Stomach (tissue), 9 donors: ENCODE measurements around the gene C2CD2. TPM values are rescaled to one million over a fixed set of nuclear protein-coding genes. Genes with fewer than 3 reads are reported as not detected.

ENCODE experiments used
- DNase-seq, 2 donors: peaks; one replicate each; pipeline versions ENCODE4 v3.0.0 to v3.0.0-alpha.2; 2013 to 2019
- H3K27ac ChIP-seq, 5 donors: fragments of 200-600 bp in 4 of 5; sonication (generic) in 4 of 5; one replicate each; pipeline ENCODE4 v1.5.1; 2013 to 2019; ENCODE audit warnings: mild to moderate bottlenecking in 1 of 5, moderate library complexity in 1 of 5
- H3K27me3 ChIP-seq, 3 donors: fragments of 200-600 bp; sonication (generic); one replicate each; pipeline ENCODE4 v1.5.1; 2017 to 2019; ENCODE audit warnings: mixed run types in 1 of 3
- H3K36me3 ChIP-seq, 4 donors: fragments of 200-600 bp; sonication (generic); 1 replicate in 3 of 4; 2 replicates in 1 of 4; pipeline ENCODE4 v1.5.1; 2016 to 2019
- H3K4me1 ChIP-seq, 4 donors: fragments of 200-600 bp; sonication (generic); one replicate each; pipeline ENCODE4 v1.5.1; 2016 to 2019
- H3K4me3 ChIP-seq, 4 donors: fragments of 200-600 bp; sonication (generic) in 3 of 4; one replicate each; pipeline ENCODE4 v1.5.1; 2016 to 2019; ENCODE audit warnings: mild to moderate bottlenecking in 1 of 4
- H3K9me3 ChIP-seq, 4 donors: fragments of 200-600 bp; sonication (generic); one replicate each; pipeline ENCODE4 v1.5.1; 2016 to 2019
- CTCF ChIP-seq, 7 experiments: fragments of 450-650 bp in 4 of 7; fragments of 200-600 bp in 3 of 7; sonication (generic) in 3 of 7; IDR thresholded peaks; one replicate each; pipeline ENCODE4 v1.5.1; 2016 to 2019; ENCODE audit warnings: antibody characterized with exemption in 7 of 7, control low read depth in 2 of 7, mild to moderate bottlenecking in 1 of 7
- EP300 ChIP-seq: sonication (generic); formaldehyde crosslinking; IDR thresholded peaks from one replicate; pipeline ENCODE4 v1.6.1; 2017; ENCODE audit warnings: antibody characterized with exemption
- POLR2A ChIP-seq, 4 donors: fragments of 450-650 bp; IDR thresholded peaks; one replicate each; pipeline ENCODE4 v1.6.1; 2016; ENCODE audit warnings: antibody characterized with exemption in 4 of 4, control low read depth in 2 of 4, mild to moderate bottlenecking in 1 of 4, moderate library complexity in 1 of 4
- POLR2AphosphoS5 ChIP-seq, 3 donors: sonication (generic); formaldehyde crosslinking; IDR thresholded peaks; one replicate each; pipeline ENCODE4 v1.6.1; 2016; ENCODE audit warnings: antibody characterized with exemption in 3 of 3
- whole genome bisulfite sequencing, 5 donors: extraction: QIAGEN DNeasy Blood & Tissue Kit in 3 of 5; methylation state at CpG; one replicate each; pipeline versions ENCODE4 v1.1.5 to v1.1.7; 2013 to 2018; 5-methylcytosine and 5-hydroxymethylcytosine counted together
- intact Hi-C: fragments of 100-400 bp; cut with DNase I; formaldehyde crosslinking; loops from one replicate; pipeline ENCODE4 v1.15.1; 2023; ENCODE audit warnings: low total_unique reads
- polyA plus RNA-seq, 3 donors: library from polyadenylated mRNA; stranded (reverse); fragments of 200-250 nt; gene quantifications; one replicate each; pipeline ENCODE4 v1.2.3, GENCODE V29; 2013
- total RNA-seq, 5 donors: library from RNA; depleted of rRNA; stranded (reverse); fragments of >200 nt; gene quantifications; one replicate each; pipeline versions ENCODE4 v1.1.0 to v1.2.3, GENCODE V29; 2014 to 2016
- donor health status: healthy with polysubstance abuse.
- donor health status: Bipolar disorder and iron deficiency.
- donor health status: healthy.

Gene C2CD2
- total and polyA plus RNA-seq, 8 donors = 4.6 to 31.9 (median 16.0) TPM

- DNase-seq = no peak
- WGBS, 5 donors = 84 to 92% (median 89%) methylated on average over 6 of the region's 6 CpGs
- intact Hi-C loops = no loop called here
- H3K27ac ChIP-seq = peak overlapping the region in 1 of 5 donors; percentile 35
- no peaks in the 10 kb centered on the region for H3K27me3 ChIP-seq
- TF ChIP-seq POLR2AphosphoS5 (IDR thresholded peaks at IDR 0.05) = no peak
- no peak for TF ChIP-seq CTCF (IDR thresholded peaks at IDR 0.05)
- no peak for TF ChIP-seq POLR2A (IDR thresholded peaks at IDR 0.05)
- TF ChIP-seq EP300 = no peak
- no peaks in the 10 kb centered on the region for H3K9me3 ChIP-seq
- no peak overlapping the region for H3K4me3 ChIP-seq
- peaks cover 13 to 85% (median 67%) of the 10 kb centered on the region in 4 donors for H3K36me3 ChIP-seq
- H3K4me1 ChIP-seq = peaks cover 0 to 22% (median 6%) of the 10 kb centered on the region in 4 donors
Observed at GRCh38 chr21:41900401-41900800, 53.4 kb downstream of the C2CD2 start.

- intact Hi-C loops = no loop called here
Observed at GRCh38 chr21:41899426-41900202, 54.2 kb downstream of the C2CD2 start.

GRCh38 chr21:41898998-41899397, 54.8 kb downstream of the C2CD2 start:
- H3K27me3 ChIP-seq = no peaks in the 10 kb centered on the region
- no peak overlapping the region for H3K4me3 ChIP-seq
- no peak overlapping the region for H3K27ac ChIP-seq
- peaks cover 13 to 85% (median 66%) of the 10 kb centered on the region in 4 donors for H3K36me3 ChIP-seq
- H3K9me3 ChIP-seq = no peaks in the 10 kb centered on the region
- intact Hi-C loops = no loop called here
- H3K4me1 ChIP-seq = peaks cover 0 to 24% (median 6%) of the 10 kb centered on the region in 4 donors
- DNase-seq = no peak
- no peak for TF ChIP-seq EP300
- TF ChIP-seq CTCF (IDR thresholded peaks at IDR 0.05) = no peak
- no peak for TF ChIP-seq POLR2AphosphoS5 (IDR thresholded peaks at IDR 0.05)
- TF ChIP-seq POLR2A (IDR thresholded peaks at IDR 0.05) = no peak
- WGBS, 5 donors = 92 to 98% (median 96%) methylated on average over 11 to 17 of the region's 17 CpGs

More at GRCh38 chr21:41899426-41900202, 54.2 kb downstream of the C2CD2 start:
- no peaks in the 10 kb centered on the region for H3K9me3 ChIP-seq
- TF ChIP-seq CTCF (IDR thresholded peaks at IDR 0.05) (no peak), POLR2A (IDR thresholded peaks at IDR 0.05) (no peak), POLR2AphosphoS5 (IDR thresholded peaks at IDR 0.05) (no peak), EP300 (no peak)
- peaks cover 13 to 85% (median 67%) of the 10 kb centered on the region in 4 donors for H3K36me3 ChIP-seq
- DNase-seq = no peak
- H3K4me1 ChIP-seq = peaks cover 0 to 24% (median 6%) of the 10 kb centered on the region in 4 donors
- H3K4me3 ChIP-seq = no peak overlapping the region
- no peaks in the 10 kb centered on the region for H3K27me3 ChIP-seq
- 79 to 88% (median 81%) methylated on average over 25 of the region's 25 CpGs for WGBS, 5 donors
- H3K27ac ChIP-seq = no peak overlapping the region

- no peak overlapping the region for H3K4me3 ChIP-seq
- H3K36me3 ChIP-seq = peaks cover 13 to 77% (median 54%) of the 10 kb centered on the region in 4 donors
- intact Hi-C loops = no loop called here
- TF ChIP-seq CTCF (IDR thresholded peaks at IDR 0.05) (no peak), POLR2A (IDR thresholded peaks at IDR 0.05) (no peak), EP300 (no peak)
- H3K4me1 ChIP-seq = peaks cover 0 to 24% (median 6%) of the 10 kb centered on the region in 4 donors
- no peaks in the 10 kb centered on the region for H3K9me3 ChIP-seq
- 89 to 98% (median 95%) methylated on average over 8 of the region's 8 CpGs for WGBS, 5 donors
- DNase-seq = no peak
- H3K27ac ChIP-seq = no peak overlapping the region
- H3K27me3 ChIP-seq = no peaks in the 10 kb centered on the region
Observed at GRCh38 chr21:41897700-41898099, 56.1 kb downstream of the C2CD2 start.
